ENCODE results near the gene ACTL10. TPM values are rescaled to one million over a fixed set of nuclear protein-coding genes. Genes with fewer than 3 reads are reported as not detected.

The ACTL10 gene
- total and polyA plus RNA-seq, 2 of the 4 experiments (the other 2 are of a cell fraction): 0.18 to 0.43 TPM

DNA sequence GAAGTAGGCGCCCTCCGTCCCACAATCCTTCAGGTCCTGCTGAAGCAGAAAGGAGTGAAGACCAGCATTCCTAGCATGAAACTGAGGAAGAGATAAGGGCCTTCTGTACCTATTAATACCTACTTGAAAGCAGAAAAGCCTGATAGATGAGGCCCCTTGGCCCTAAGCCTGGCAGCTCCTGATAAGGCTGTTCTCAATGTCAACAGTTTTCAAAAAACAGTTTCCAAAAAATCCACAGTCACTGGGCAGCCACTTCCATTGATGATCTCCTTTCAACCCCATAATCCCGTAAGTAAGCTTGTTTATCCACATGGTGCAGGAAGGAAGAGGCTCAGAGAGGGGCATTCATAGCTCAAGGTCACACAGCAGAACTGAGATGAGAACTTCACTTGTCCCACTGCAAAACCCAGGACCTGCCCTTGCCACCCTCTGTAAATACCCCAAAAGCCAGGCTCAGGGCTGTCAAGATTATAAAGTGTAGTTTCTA, 22.2 kb downstream of the ACTL10 start:
- peaks cover 9% of the 10 kb centered on the region for H3K4me1 ChIP-seq (ENCODE audit: control insufficient read depth, insufficient read depth, low read length)
- H4K20me1 ChIP-seq (ENCODE audit: insufficient read depth, low read length): no peaks in the 10 kb centered on the region
- H2BK120ac ChIP-seq (ENCODE audit: low read depth, low read length): no peak overlapping the region
- ATAC-seq (ENCODE audit: low read depth) (no peak), DNase-seq (no peak)
- H3K9me1 ChIP-seq (ENCODE audit: insufficient read depth, low read length): 0 out of 2 replicates have a peak, but pooled peaks cover 13% of the 10 kb centered on the region
- no peak overlapping the region for H3K23ac ChIP-seq (ENCODE audit: low read depth, low read length)
- H3K4me2 ChIP-seq (ENCODE audit: low read depth, low read length): no peak overlapping the region
- no peak overlapping the region for H3K9ac ChIP-seq (ENCODE audit: low read depth, low read length)
- H2BK15ac ChIP-seq (ENCODE audit: low read depth, low read length): no peak overlapping the region
- TF ChIP-seq NFE2L2 (IDR thresholded peaks at IDR 0.05; ENCODE audit: low read depth, low read length) (no peak), BHLHE40 (IDR thresholded peaks at IDR 0.05; ENCODE audit: low read depth, low read length) (no peak), MAFK (IDR thresholded peaks at IDR 0.05; ENCODE audit: low read depth, low read length) (no peak), FOS (IDR thresholded peaks at IDR 0.05; ENCODE audit: low read depth, low read length) (no peak), MAZ (IDR thresholded peaks at IDR 0.05; ENCODE audit: borderline replicate concordance, low read depth, low read length) (no peak), MXI1 (IDR thresholded peaks at IDR 0.05; ENCODE audit: borderline replicate concordance, low read depth, low read length) (no peak), RCOR1 (IDR thresholded peaks at IDR 0.05; ENCODE audit: insufficient replicate concordance, low read length) (no peak)
- TF ChIP-seq, protein P1, sequence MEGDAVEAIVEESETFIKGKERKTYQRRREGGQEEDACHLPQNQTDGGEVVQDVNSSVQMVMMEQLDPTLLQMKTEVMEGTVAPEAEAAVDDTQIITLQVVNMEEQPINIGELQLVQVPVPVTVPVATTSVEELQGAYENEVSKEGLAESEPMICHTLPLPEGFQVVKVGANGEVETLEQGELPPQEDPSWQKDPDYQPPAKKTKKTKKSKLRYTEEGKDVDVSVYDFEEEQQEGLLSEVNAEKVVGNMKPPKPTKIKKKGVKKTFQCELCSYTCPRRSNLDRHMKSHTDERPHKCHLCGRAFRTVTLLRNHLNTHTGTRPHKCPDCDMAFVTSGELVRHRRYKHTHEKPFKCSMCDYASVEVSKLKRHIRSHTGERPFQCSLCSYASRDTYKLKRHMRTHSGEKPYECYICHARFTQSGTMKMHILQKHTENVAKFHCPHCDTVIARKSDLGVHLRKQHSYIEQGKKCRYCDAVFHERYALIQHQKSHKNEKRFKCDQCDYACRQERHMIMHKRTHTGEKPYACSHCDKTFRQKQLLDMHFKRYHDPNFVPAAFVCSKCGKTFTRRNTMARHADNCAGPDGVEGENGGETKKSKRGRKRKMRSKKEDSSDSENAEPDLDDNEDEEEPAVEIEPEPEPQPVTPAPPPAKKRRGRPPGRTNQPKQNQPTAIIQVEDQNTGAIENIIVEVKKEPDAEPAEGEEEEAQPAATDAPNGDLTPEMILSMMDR (conservative IDR thresholded peaks at IDR 0.05; ENCODE audit: low read depth, low read length): no peak
- TF ChIP-seq, protein P2, sequence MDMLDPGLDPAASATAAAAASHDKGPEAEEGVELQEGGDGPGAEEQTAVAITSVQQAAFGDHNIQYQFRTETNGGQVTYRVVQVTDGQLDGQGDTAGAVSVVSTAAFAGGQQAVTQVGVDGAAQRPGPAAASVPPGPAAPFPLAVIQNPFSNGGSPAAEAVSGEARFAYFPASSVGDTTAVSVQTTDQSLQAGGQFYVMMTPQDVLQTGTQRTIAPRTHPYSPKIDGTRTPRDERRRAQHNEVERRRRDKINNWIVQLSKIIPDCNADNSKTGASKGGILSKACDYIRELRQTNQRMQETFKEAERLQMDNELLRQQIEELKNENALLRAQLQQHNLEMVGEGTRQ (IDR thresholded peaks at IDR 0.05; ENCODE audit: low read depth, low read length): no peak
- TF ChIP-seq, protein P3, sequence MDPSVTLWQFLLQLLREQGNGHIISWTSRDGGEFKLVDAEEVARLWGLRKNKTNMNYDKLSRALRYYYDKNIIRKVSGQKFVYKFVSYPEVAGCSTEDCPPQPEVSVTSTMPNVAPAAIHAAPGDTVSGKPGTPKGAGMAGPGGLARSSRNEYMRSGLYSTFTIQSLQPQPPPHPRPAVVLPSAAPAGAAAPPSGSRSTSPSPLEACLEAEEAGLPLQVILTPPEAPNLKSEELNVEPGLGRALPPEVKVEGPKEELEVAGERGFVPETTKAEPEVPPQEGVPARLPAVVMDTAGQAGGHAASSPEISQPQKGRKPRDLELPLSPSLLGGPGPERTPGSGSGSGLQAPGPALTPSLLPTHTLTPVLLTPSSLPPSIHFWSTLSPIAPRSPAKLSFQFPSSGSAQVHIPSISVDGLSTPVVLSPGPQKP (IDR thresholded peaks at IDR 0.05; ENCODE audit: borderline replicate concordance, low read depth, low read length): no peak
- no peak overlapping the region for H3K27ac ChIP-seq (ENCODE audit: insufficient read depth, low read length)
- ChIA-PET POLR2A (ENCODE audit: unreplicated experiment) (no interaction called here), CTCF (no interaction called here)
- dilution Hi-C loops (cut with HindIII; ENCODE audit: low sequenced_read_pairs, unreplicated experiment) (no loop called here), intact Hi-C loops (cut with micrococcal nuclease) (no loop called here), in situ Hi-C loops (cut with MboI; ENCODE audit: low sequenced_read_pairs) (no loop called here)
- H2BK5ac ChIP-seq (ENCODE audit: low read depth, low read length, poor library complexity, severe bottlenecking): no peak overlapping the region
- no peak overlapping the region for H3K18ac ChIP-seq (ENCODE audit: low read depth, low read length)
- H2AK5ac ChIP-seq (ENCODE audit: low read depth, low read length): no peak overlapping the region
- WGBS, 2 experiments (ENCODE audit: extremely low coverage in 2 of 2, insufficient read length in 1 of 2): no CpG with 5 or more reads among the region's 3 CpGs
- H2BK20ac ChIP-seq (ENCODE audit: low read depth, low read length): no peak overlapping the region
- H3K56ac ChIP-seq (ENCODE audit: extremely low read depth, insufficient read depth, low read length): no peak overlapping the region
- no peak overlapping the region for H2AFZ ChIP-seq (replicated peaks; ENCODE audit: low read length, poor library complexity)
- H4K5ac ChIP-seq (ENCODE audit: low read depth, low read length): no peak overlapping the region
- no peak overlapping the region for H3K4ac ChIP-seq (ENCODE audit: low read depth, low read length)
- no peaks in the 10 kb centered on the region for H3K36me3 ChIP-seq (ENCODE audit: control insufficient read depth, insufficient read depth, low read length)
- H2AK9ac ChIP-seq (replicated peaks; ENCODE audit: low read depth, low read length, poor library complexity): no peak overlapping the region
- no peak overlapping the region for H4K91ac ChIP-seq (ENCODE audit: insufficient read depth, low read depth, low read length)
- H3K14ac ChIP-seq (replicated peaks; ENCODE audit: low read depth, low read length): no peak overlapping the region
- no peak overlapping the region for H3K4me3 ChIP-seq (ENCODE audit: insufficient read depth, low read depth, low read length)
- H3K27me3 ChIP-seq (ENCODE audit: control insufficient read depth, insufficient read depth, low read length): no peaks in the 10 kb centered on the region
- no peak overlapping the region for H4K8ac ChIP-seq (ENCODE audit: low read depth in 2 of 2, low read length in 2 of 2)
- H3K9me3 ChIP-seq (ENCODE audit: control insufficient read depth, insufficient read depth, low read length): no peaks in the 10 kb centered on the region
- H3K79me1 ChIP-seq (ENCODE audit: low read depth in 1 of 2, low read length in 2 of 2): peaks cover 4 to 16% of the 10 kb centered on the region in 2 experiments; a peak in 2 of 4 replicates
- no TSS peak for BruUV-seq (replicated peaks)
